Heart left ventricle (tissue), 16 donors: ENCODE measurements around the gene LDHD. TPM values are rescaled to one million over a fixed set of nuclear protein-coding genes. Genes with fewer than 3 reads are reported as not detected.
A peak's percentile ranks its signal among the peaks of the same experiment; 100 is the strongest.

Experiments used
- ATAC-seq, 4 donors: fragments of 200-7000 bp; cut with Tn5 transposase; one replicate each; pipeline ENCODE4 v1.9.1; 2020 to 2022; ENCODE audit warnings: moderate library complexity in 4 of 4, mild to moderate bottlenecking in 3 of 4, moderate number of reproducible peaks in 1 of 4
- DNase-seq, 5 donors: peaks; one replicate each; pipeline ENCODE4 v3.0.0-alpha.2; 2020
- H3K27ac ChIP-seq, 12 donors: fragments of 200-600 bp; sonication (generic) in 4 of 12; one replicate each; pipeline versions ENCODE4 v1.5.0 to v1.8.0; 2016 to 2022; ENCODE audit warnings: mild to moderate bottlenecking in 2 of 12
- H3K27me3 ChIP-seq, 9 donors: fragments of 200-600 bp; sonication (generic) in 2 of 9; one replicate each; pipeline versions ENCODE4 v1.5.1 to v1.8.0; 2016 to 2022; ENCODE audit warnings: mild to moderate bottlenecking in 3 of 9
- H3K36me3 ChIP-seq, 9 donors: fragments of 200-600 bp; sonication (generic) in 2 of 9; one replicate each; pipeline versions ENCODE4 v1.5.0 to v1.8.0; 2018 to 2022; ENCODE audit warnings: mild to moderate bottlenecking in 2 of 9
- H3K4me1 ChIP-seq, 12 donors: fragments of 200-600 bp; sonication (generic) in 4 of 12; one replicate each; pipeline versions ENCODE4 v1.5.0 to v1.8.0; 2016 to 2022; ENCODE audit warnings: mild to moderate bottlenecking in 3 of 12
- H3K4me3 ChIP-seq, 12 donors: fragments of 200-600 bp; sonication (generic) in 4 of 12; one replicate each; pipeline versions ENCODE4 v1.5.0 to v1.8.0; 2017 to 2022; ENCODE audit warnings: mild to moderate bottlenecking in 9 of 12, moderate library complexity in 4 of 12
- H3K9me3 ChIP-seq, 12 donors: fragments of 200-600 bp; sonication (generic) in 4 of 12; one replicate each; pipeline versions ENCODE4 v1.5.0 to v1.8.0; 2016 to 2022; ENCODE audit warnings: mild to moderate bottlenecking in 1 of 12
- CTCF ChIP-seq, 12 donors: fragments of 200-600 bp; sonication (generic) in 4 of 12; IDR thresholded peaks; one replicate each; pipeline versions ENCODE4 v1.5.0 to v1.8.0; 2018 to 2022; ENCODE audit warnings: antibody characterized with exemption in 12 of 12, mild to moderate bottlenecking in 5 of 12
- POLR2A ChIP-seq, 2 donors: fragments of 450-650 bp; IDR thresholded peaks; one replicate each; pipeline ENCODE4 v1.6.1; 2017; ENCODE audit warnings: antibody characterized with exemption in 2 of 2, mild to moderate bottlenecking in 2 of 2, moderate library complexity in 2 of 2
- WGBS, 4 donors: extraction: QIAGEN DNeasy Blood & Tissue Kit in 2 of 4; methylation state at CpG; one replicate each; pipeline versions ENCODE4 v1.1.5 to v1.1.7; 2013 to 2018; 5-methylcytosine and 5-hydroxymethylcytosine counted together
- intact Hi-C, 10 donors: fragments of 100-400 bp; cut with DNase I; formaldehyde crosslinking; loops; one replicate each; pipeline versions ENCODE4 v1.11.1 to v1.14.2; 2022
- polyA plus RNA-seq, 2 donors: library from polyadenylated mRNA; stranded (reverse); fragments of 200-250 nt; gene quantifications; one replicate each; pipeline ENCODE4 v1.2.3, GENCODE V29; 2013
- total RNA-seq, 9 donors: library from RNA; depleted of rRNA in 2 of 9; stranded (reverse); fragments of >200 nt in 2 of 9; fragmentation: NEBNext Ultra II Directional in 3 of 9; extraction: Animal tissue kit (Norgen Biotek cat#: 25700) in 3 of 9; gene quantifications; one replicate each; pipeline versions ENCODE4 v1.1.0 to v1.2.4, GENCODE V29; 2016 to 2023
- donor health status: ischemic (EF 13 %, LVEDD 7.1; RV severe dilation, severe dysfunction).
- donor health status: healthy with polysubstance abuse.
- donor health status: DM: no; HTN: yes; CAD: no.
- donor health status: DM: no; HTN: no; CAD: no.
- donor health status: ischemic (EF 25% LVEDD 6.9; RV normal size, moderate dysfunction).
- donor health status: ischemic (EF 25% LVEDD 5.7; RV mildly dilated, moderate dysfunction).
- donor health status: healthy.
- donor health status: DM: yes; HTN: yes; CAD: no.
- donor health status: ischemic (EF 35%, LVEDD 5.7; RV mildly dilated, moderate dysfunction).
- donor health status: nonischemic (EF 11% LVEDD 7.7; RV severe dilation, severe dysfunction).
- donor health status: DM: yes; HTN: yes; CAD: no.
- donor health status: PGD.
- donor health status: ischemic (EF 29% LVEDD 5.4; RV normal size, mild dysfunction).
- donor health status: nonischemic (EF 23%, LVEDD 6.1; RV moderate dilation, normal function).

Gene LDHD
- total and polyA plus RNA-seq, 11 donors = 49.0 to 185 (median 90.6) TPM

GRCh38 chr16:75099738-75100602 lies 16.6 kb downstream of the LDHD start:
- Histone ChIP-seq H3K9me3 (no peaks in the 10 kb centered on the region), H3K4me3 (no peak overlapping the region), H3K4me1 (peaks cover 7 to 43% (median 38%) of the 10 kb centered on the region in 12 donors), H3K27ac (peak overlapping the region; percentile 20 to 81 (median 70)), H3K36me3 (peaks cover 0 to 11% (median 4%) of the 10 kb centered on the region in 9 donors), H3K27me3 (no peaks in the 10 kb centered on the region)
- WGBS, 4 donors = 53 to 71% (median 61%) methylated on average over 15 to 16 of the region's 16 CpGs
- intact Hi-C loops = loop anchor here in 3 of 10 donors (5.0 to 10.0 kb wide), 3 partner anchors 43 to 55 kb away; no protein-coding TSS in a partner anchor
- DNase-seq = peak; percentile 59 to 74 (median 68)
- TF ChIP-seq CTCF (IDR thresholded peaks at IDR 0.05) (peak in 3 of 12 donors; percentile 8 to 35 (median 19)), POLR2A (IDR thresholded peaks at IDR 0.05) (no peak)
- peak; percentile 43 to 86 (median 68) for ATAC-seq

DNA sequence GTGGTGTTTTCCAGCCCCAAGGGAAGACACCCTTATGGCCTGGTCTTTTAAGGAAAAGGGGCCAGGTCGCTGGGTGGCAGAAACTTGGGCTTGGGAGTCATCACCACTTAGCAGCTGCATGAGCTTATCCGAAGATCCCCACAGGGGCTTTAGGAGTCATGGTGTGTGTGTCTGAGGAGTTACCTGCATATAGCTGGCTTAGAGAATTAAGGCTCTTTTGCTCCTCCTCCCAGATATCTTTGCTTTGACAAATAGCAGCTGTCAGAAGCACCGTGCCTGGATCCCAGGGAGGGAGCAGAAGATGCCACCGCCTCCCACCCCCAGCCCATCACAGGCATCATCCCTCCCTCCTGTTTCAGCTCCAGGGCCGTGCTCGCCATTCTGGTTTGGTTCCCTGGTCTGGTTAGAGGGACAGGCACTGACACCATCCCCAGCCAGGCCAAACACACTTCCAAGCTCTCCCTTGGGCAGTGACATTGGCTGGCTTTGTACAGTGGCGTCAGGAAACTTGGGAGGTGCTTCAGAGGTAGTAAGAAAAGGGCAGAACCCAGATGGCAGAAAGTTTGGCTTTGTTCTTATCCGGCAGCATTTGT lies 17.4 kb downstream of the LDHD start:
- DNase-seq (peak in 1 of 5 donors; percentile 34), ATAC-seq (peak in 3 of 4 donors; percentile 27 to 43 (median 39))
- intact Hi-C loops = loop anchor here in 1 of 10 donors (5.0 kb wide), 1 partner anchor 52 kb away; no protein-coding TSS in a partner anchor
- no peak overlapping the region for H3K4me3 ChIP-seq
- WGBS, 4 donors = 56 to 71% (median 61%) methylated on average over 8 of the region's 8 CpGs
- H3K27me3 ChIP-seq = no peaks in the 10 kb centered on the region
- H3K27ac ChIP-seq = peak overlapping the region; percentile 20 to 81 (median 70)
- H3K9me3 ChIP-seq = no peaks in the 10 kb centered on the region
- peaks cover 0 to 18% (median 10%) of the 10 kb centered on the region in 9 donors for H3K36me3 ChIP-seq
- peaks cover 7 to 37% (median 31%) of the 10 kb centered on the region in 12 donors for H3K4me1 ChIP-seq
- TF ChIP-seq POLR2A (IDR thresholded peaks at IDR 0.05) (no peak), CTCF (IDR thresholded peaks at IDR 0.05) (no peak)

GRCh38 chr16:75097941-75098901 lies 18.4 kb downstream of the LDHD start:
- Histone ChIP-seq H3K9me3 (no peaks in the 10 kb centered on the region), H3K4me3 (no peak overlapping the region), H3K27me3 (no peaks in the 10 kb centered on the region), H3K4me1 (peaks cover 7 to 40% (median 32%) of the 10 kb centered on the region in 12 donors), H3K36me3 (peaks cover 0 to 24% (median 15%) of the 10 kb centered on the region in 9 donors), H3K27ac (peak overlapping the region in 10 of 12 donors; percentile 7 to 81 (median 62))
- TF ChIP-seq CTCF (IDR thresholded peaks at IDR 0.05) = no peak
- no peak for TF ChIP-seq POLR2A (IDR thresholded peaks at IDR 0.05)
- peak in 3 of 4 donors; percentile 16 to 25 (median 22) for ATAC-seq
- 65 to 77% (median 69%) methylated on average over 15 of the region's 15 CpGs for WGBS, 4 donors
- intact Hi-C loops = loop anchor here in 1 of 10 donors (5.0 kb wide), 1 partner anchor 51 kb away; no protein-coding TSS in a partner anchor
- DNase-seq = peak in 1 of 5 donors; percentile 64
